Peyer's patch (tissue), 4 donors: Measurements from ENCODE around the gene AGAP5. TPM values are rescaled to one million over a fixed set of nuclear protein-coding genes. Genes with fewer than 3 reads are reported as not detected.

Source experiments
- DNase-seq, 3 donors: peaks; one replicate each; pipeline ENCODE4 v3.0.0-alpha.2; 2017 to 2019
- H3K27ac ChIP-seq, 4 donors: fragments of 200-600 bp; sonication (generic); one replicate each; pipeline ENCODE4 v1.5.1; 2016 to 2019
- H3K27me3 ChIP-seq, 2 donors: fragments of 200-600 bp; sonication (generic); one replicate each; pipeline ENCODE4 v1.5.1; 2019
- H3K36me3 ChIP-seq, 3 donors: fragments of 200-600 bp; sonication (generic); one replicate each; pipeline ENCODE4 v1.5.1; 2016 to 2019
- H3K4me1 ChIP-seq, 4 donors: fragments of 200-600 bp; sonication (generic); one replicate each; pipeline ENCODE4 v1.5.1; 2016 to 2019
- H3K4me3 ChIP-seq, 4 donors: fragments of 200-600 bp; sonication (generic); 1 replicate in 3 of 4; 2 replicates in 1 of 4; pipeline ENCODE4 v1.5.1; 2016 to 2019; ENCODE audit warnings: mild to moderate bottlenecking in 1 of 4
- H3K9me3 ChIP-seq, 4 donors: fragments of 200-600 bp; sonication (generic); one replicate each; pipeline ENCODE4 v1.5.1; 2016 to 2019; ENCODE audit warnings: mild to moderate bottlenecking in 1 of 4
- CTCF ChIP-seq, 6 experiments: fragments of 450-650 bp in 4 of 6; fragments of 200-600 bp in 2 of 6; sonication (generic) in 1 of 6; IDR thresholded peaks; one replicate each; pipeline ENCODE4 v1.5.1; 2017 to 2019; ENCODE audit warnings: antibody characterized with exemption in 6 of 6, mild to moderate bottlenecking in 3 of 6, moderate library complexity in 1 of 6
- POLR2A ChIP-seq, 2 donors: fragments of 450-650 bp; IDR thresholded peaks; one replicate each; pipeline ENCODE4 v1.5.1; 2017; ENCODE audit warnings: antibody characterized with exemption in 2 of 2, mild to moderate bottlenecking in 2 of 2, moderate library complexity in 2 of 2
- total RNA-seq, 4 donors: library from RNA; depleted of rRNA; stranded (reverse); fragments of >200 nt; gene quantifications; one replicate each; pipeline ENCODE4 v1.1.0, GENCODE V29; 2016

AGAP5 gene
- total RNA-seq, 4 donors from 2014 or later: 11.6 to 23.3 (median 16.1) TPM

GRCh38 chr10:73647211-73647874 is 50.6 kb downstream of the AGAP5 start:
- H3K27ac ChIP-seq: peak overlapping the region in 2 of 4 donors; percentile 31 to 38
- H3K27me3 ChIP-seq: no peaks in the 10 kb centered on the region
- peaks cover 0 to 17% (median 0%) of the 10 kb centered on the region in 4 donors for H3K4me1 ChIP-seq
- no peak for TF ChIP-seq CTCF (IDR thresholded peaks at IDR 0.05)
- TF ChIP-seq POLR2A (IDR thresholded peaks at IDR 0.05): no peak
- no peaks in the 10 kb centered on the region for H3K9me3 ChIP-seq
- DNase-seq: peak; percentile 25 to 65 (median 63)
- H3K4me3 ChIP-seq: peak overlapping the region; percentile 47 to 66 (median 56)
- no peaks in the 10 kb centered on the region for H3K36me3 ChIP-seq

- Histone ChIP-seq H3K4me3 (no peak overlapping the region), H3K27ac (no peak overlapping the region), H3K9me3 (no peaks in the 10 kb centered on the region), H3K27me3 (no peaks in the 10 kb centered on the region), H3K4me1 (peaks cover 0 to 17% (median 0%) of the 10 kb centered on the region in 4 donors), H3K36me3 (no peaks in the 10 kb centered on the region)
- no peak for TF ChIP-seq POLR2A (IDR thresholded peaks at IDR 0.05)
- no peak for TF ChIP-seq CTCF (IDR thresholded peaks at IDR 0.05)
- DNase-seq: peak in 1 of 3 donors; percentile 23
Measured at GRCh38 chr10:73646598-73647041, 51.3 kb downstream of the AGAP5 start.

GRCh38 chr10:73645251-73645650 is 52.7 kb downstream of the AGAP5 start:
- no peak for DNase-seq
- no peak overlapping the region for H3K4me3 ChIP-seq
- TF ChIP-seq POLR2A (IDR thresholded peaks at IDR 0.05) (no peak), CTCF (IDR thresholded peaks at IDR 0.05) (no peak)
- no peaks in the 10 kb centered on the region for H3K36me3 ChIP-seq
- H3K4me1 ChIP-seq: peaks cover 0 to 17% (median 0%) of the 10 kb centered on the region in 4 donors
- no peaks in the 10 kb centered on the region for H3K27me3 ChIP-seq
- H3K27ac ChIP-seq: no peak overlapping the region
- H3K9me3 ChIP-seq: no peaks in the 10 kb centered on the region

GRCh38 chr10:73644767-73645166 is 53.1 kb downstream of the AGAP5 start:
- no peak for DNase-seq
- H3K4me1 ChIP-seq: peaks cover 0 to 17% (median 0%) of the 10 kb centered on the region in 4 donors
- no peak overlapping the region for H3K27ac ChIP-seq
- H3K36me3 ChIP-seq: no peaks in the 10 kb centered on the region
- TF ChIP-seq POLR2A (IDR thresholded peaks at IDR 0.05): no peak
- no peak for TF ChIP-seq CTCF (IDR thresholded peaks at IDR 0.05)
- H3K9me3 ChIP-seq: no peaks in the 10 kb centered on the region
- H3K4me3 ChIP-seq: no peak overlapping the region
- no peaks in the 10 kb centered on the region for H3K27me3 ChIP-seq

- Histone ChIP-seq H3K36me3 (no peaks in the 10 kb centered on the region), H3K27me3 (no peaks in the 10 kb centered on the region), H3K4me1 (peaks cover 0 to 17% (median 0%) of the 10 kb centered on the region in 4 donors), H3K4me3 (no peak overlapping the region), H3K9me3 (no peaks in the 10 kb centered on the region), H3K27ac (no peak overlapping the region)
- TF ChIP-seq POLR2A (IDR thresholded peaks at IDR 0.05) (no peak), CTCF (IDR thresholded peaks at IDR 0.05) (peak; percentile 77 to 98 (median 94))
- peak in 2 of 3 donors; percentile 38 to 79 for DNase-seq
Measured at GRCh38 chr10:73644015-73644743, 53.7 kb downstream of the AGAP5 start.
